ENCODE data around the gene CDS2. TPM values are rescaled to one million over a fixed set of nuclear protein-coding genes. Genes with fewer than 3 reads are reported as not detected.

The CDS2 gene
- total RNA-seq, 1 donor from 2014 or later, result 56.3 TPM

DNA sequence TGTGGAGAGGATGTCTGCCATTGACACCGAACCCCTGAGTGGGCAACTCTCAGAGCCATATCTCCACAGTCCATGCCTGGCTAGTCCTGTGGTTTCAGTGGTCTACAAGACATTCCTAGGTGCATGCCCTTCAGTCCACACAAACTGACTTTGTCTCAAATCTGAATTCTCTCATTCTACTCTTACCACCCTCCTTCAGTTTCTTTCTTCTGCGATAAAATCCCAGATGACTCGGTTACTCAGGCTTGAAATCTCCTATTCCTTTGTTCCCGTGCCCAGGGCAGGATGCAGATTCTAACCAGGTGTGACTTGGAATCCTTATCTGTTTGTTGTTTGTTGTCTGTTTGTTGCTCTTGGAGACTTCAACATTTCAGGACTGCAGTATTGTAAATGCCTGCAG lies 9.3 kb downstream of the CDS2 start:
- H3K4me3 Mint-ChIP-seq, result no peak overlapping the region
- no peaks in the 10 kb centered on the region for H3K27me3 Mint-ChIP-seq (ENCODE audit: low read depth)
- peaks cover 11% of the 10 kb centered on the region for H3K4me1 Mint-ChIP-seq
- H3K9me3 Mint-ChIP-seq, result no peaks in the 10 kb centered on the region
- no peak for DNase-seq (ENCODE audit: low read depth, low spot score)
- H3K27ac Mint-ChIP-seq (ENCODE audit: unreplicated experiment), result peak overlapping the region; percentile 51
- peaks cover 4% of the 10 kb centered on the region for H3K36me3 Mint-ChIP-seq (ENCODE audit: low read depth)
- TF ChIP-seq, protein P1, sequence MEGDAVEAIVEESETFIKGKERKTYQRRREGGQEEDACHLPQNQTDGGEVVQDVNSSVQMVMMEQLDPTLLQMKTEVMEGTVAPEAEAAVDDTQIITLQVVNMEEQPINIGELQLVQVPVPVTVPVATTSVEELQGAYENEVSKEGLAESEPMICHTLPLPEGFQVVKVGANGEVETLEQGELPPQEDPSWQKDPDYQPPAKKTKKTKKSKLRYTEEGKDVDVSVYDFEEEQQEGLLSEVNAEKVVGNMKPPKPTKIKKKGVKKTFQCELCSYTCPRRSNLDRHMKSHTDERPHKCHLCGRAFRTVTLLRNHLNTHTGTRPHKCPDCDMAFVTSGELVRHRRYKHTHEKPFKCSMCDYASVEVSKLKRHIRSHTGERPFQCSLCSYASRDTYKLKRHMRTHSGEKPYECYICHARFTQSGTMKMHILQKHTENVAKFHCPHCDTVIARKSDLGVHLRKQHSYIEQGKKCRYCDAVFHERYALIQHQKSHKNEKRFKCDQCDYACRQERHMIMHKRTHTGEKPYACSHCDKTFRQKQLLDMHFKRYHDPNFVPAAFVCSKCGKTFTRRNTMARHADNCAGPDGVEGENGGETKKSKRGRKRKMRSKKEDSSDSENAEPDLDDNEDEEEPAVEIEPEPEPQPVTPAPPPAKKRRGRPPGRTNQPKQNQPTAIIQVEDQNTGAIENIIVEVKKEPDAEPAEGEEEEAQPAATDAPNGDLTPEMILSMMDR (conservative IDR thresholded peaks at IDR 0.05), result no peak

- no peaks in the 10 kb centered on the region for H3K27me3 Mint-ChIP-seq (ENCODE audit: low read depth)
- TF ChIP-seq, protein P1 (conservative IDR thresholded peaks at IDR 0.05), result no peak
- H3K9me3 Mint-ChIP-seq, result no peaks in the 10 kb centered on the region
- no peak overlapping the region for H3K4me3 Mint-ChIP-seq
- DNase-seq (ENCODE audit: low read depth, low spot score), result no peak
- H3K4me1 Mint-ChIP-seq, result peaks cover 5% of the 10 kb centered on the region
- no peaks in the 10 kb centered on the region for H3K36me3 Mint-ChIP-seq (ENCODE audit: low read depth)
- no peak overlapping the region for H3K27ac Mint-ChIP-seq (ENCODE audit: unreplicated experiment)
Measured at GRCh38 chr20:5140195-5140594, 13.4 kb downstream of the CDS2 start.

GRCh38 chr20:5141615-5142014 lies 14.8 kb downstream of the CDS2 start:
- Mint-ChIP-seq H3K9me3 (no peaks in the 10 kb centered on the region), H3K4me1 (peaks cover 13% of the 10 kb centered on the region), H3K36me3 (ENCODE audit: low read depth) (peaks cover 2% of the 10 kb centered on the region), H3K27ac (ENCODE audit: unreplicated experiment) (no peak overlapping the region), H3K4me3 (no peak overlapping the region), H3K27me3 (ENCODE audit: low read depth) (no peaks in the 10 kb centered on the region)
- TF ChIP-seq, protein P1 (conservative IDR thresholded peaks at IDR 0.05), result no peak
- no peak for DNase-seq (ENCODE audit: low read depth, low spot score)

DNA sequence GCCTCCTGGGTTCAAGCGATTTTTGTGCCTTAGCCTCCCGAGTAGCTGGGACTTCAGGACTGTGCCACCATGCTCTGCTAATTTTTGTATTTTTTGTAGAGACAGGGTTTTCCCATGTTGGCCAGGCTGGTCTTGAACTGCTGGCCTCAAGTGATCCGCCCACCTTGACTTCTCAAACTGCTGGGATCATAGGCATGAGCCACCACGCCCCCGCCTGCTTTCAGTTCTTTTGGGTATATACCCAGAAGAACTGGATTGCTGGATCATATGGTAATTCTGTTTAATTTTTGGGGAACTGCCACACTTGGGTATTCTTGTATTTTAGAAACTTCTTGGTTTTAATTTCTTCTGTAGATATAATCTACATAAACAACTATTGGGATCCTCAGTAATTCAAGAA lies 17.0 kb downstream of the CDS2 start:
- H3K36me3 Mint-ChIP-seq (ENCODE audit: low read depth), result peaks cover 2% of the 10 kb centered on the region
- H3K4me3 Mint-ChIP-seq, result no peak overlapping the region
- peaks cover 25% of the 10 kb centered on the region for H3K4me1 Mint-ChIP-seq
- TF ChIP-seq, protein P1 (conservative IDR thresholded peaks at IDR 0.05), result no peak
- no peaks in the 10 kb centered on the region for H3K9me3 Mint-ChIP-seq
- no peak for DNase-seq (ENCODE audit: low read depth, low spot score)
- H3K27me3 Mint-ChIP-seq (ENCODE audit: low read depth), result no peaks in the 10 kb centered on the region
- no peak overlapping the region for H3K27ac Mint-ChIP-seq (ENCODE audit: unreplicated experiment)

DNA sequence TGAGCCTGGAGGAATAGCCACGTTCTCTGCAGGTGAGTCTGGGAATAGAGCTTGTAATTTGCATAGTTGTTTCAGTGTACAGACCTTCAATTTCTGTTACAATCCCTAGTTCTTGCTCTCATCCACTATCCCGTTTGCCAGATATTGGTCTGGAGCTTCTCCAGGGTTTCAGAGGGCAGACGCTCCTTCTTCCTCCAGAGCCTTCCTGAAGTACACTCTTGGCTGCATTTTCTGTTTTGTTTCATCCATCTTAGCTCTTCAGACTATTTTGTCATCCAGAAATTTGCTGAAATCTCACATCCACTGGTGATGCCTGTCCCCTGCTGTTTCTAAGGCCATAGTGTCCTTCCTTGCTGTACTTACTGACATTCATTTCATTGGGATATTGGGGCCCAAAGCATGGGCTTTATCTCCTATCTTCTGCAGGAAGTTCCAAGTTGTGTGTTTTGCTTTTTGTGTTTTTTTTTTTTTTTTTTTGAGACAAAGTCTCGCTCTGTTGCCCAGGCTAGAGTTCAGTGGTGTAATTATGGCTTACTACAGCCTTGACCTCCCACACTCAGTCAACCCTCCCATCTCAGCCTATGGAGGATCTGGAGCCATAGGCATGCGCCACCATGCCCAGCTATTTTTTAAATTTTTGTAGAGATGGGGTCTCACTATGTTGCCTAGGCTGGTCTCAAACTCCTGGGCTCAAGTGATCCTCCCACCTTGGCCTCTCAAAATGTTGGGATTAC lies 18.7 kb downstream of the CDS2 start:
- no peak overlapping the region for H3K4me3 Mint-ChIP-seq
- peaks cover 21% of the 10 kb centered on the region for H3K4me1 Mint-ChIP-seq
- H3K27ac Mint-ChIP-seq (ENCODE audit: unreplicated experiment), result no peak overlapping the region
- H3K9me3 Mint-ChIP-seq, result no peaks in the 10 kb centered on the region
- H3K36me3 Mint-ChIP-seq (ENCODE audit: low read depth), result peaks cover 2% of the 10 kb centered on the region
- no peak for DNase-seq (ENCODE audit: low read depth, low spot score)
- TF ChIP-seq, protein P1 (conservative IDR thresholded peaks at IDR 0.05), result no peak
- no peaks in the 10 kb centered on the region for H3K27me3 Mint-ChIP-seq (ENCODE audit: low read depth)

Data from neural crest cell (in vitro differentiated cells).